Mucosa of descending colon (tissue), 3 donors: ENCODE data around the gene SPTLC2. TPM values are rescaled to one million over a fixed set of nuclear protein-coding genes. Genes with fewer than 3 reads are reported as not detected.

Experiments
- ATAC-seq: fragments of 200-7000 bp; cut with Tn5 transposase; one replicate; pipeline ENCODE4 v1.9.1; 2020; ENCODE audit warnings: mild to moderate bottlenecking, moderate library complexity
- DNase-seq, 3 donors: peaks; one replicate each; pipeline ENCODE4 v3.0.0-alpha.2; 2020
- H3K36me3 ChIP-seq: fragments of 200-600 bp; one replicate; pipeline ENCODE4 v1.8.0; 2021; ENCODE audit warnings: low read depth, mild to moderate bottlenecking
- H3K4me1 ChIP-seq: fragments of 200-600 bp; one replicate; pipeline ENCODE4 v1.8.0; 2021; ENCODE audit warnings: low read depth, mild to moderate bottlenecking
- H3K4me3 ChIP-seq: fragments of 200-600 bp; one replicate; pipeline ENCODE4 v1.8.0; 2021; ENCODE audit warnings: mild to moderate bottlenecking
- H3K9me3 ChIP-seq: fragments of 200-600 bp; one replicate; pipeline ENCODE4 v1.8.0; 2021; ENCODE audit warnings: mild to moderate bottlenecking
- intact Hi-C, 2 donors: fragments of 100-400 bp; cut with DNase I in 1 of 2; cut with micrococcal nuclease in 1 of 2; formaldehyde crosslinking; loops; one replicate each; pipeline versions ENCODE4 v1.11.0 to v1.11.1; 2022; cut with DNase I, micrococcal nuclease
- total RNA-seq, 3 donors: library from RNA; stranded (reverse); fragmentation: NEBNext Ultra II Directional in 2 of 3; extraction: Animal tissue kit (Norgen Biotek cat#: 25700) in 2 of 3; gene quantifications; one replicate each; pipeline versions ENCODE4 v1.2.1 to v1.2.4, GENCODE V29; 2021 to 2023
- TF ChIP-seq, protein P1 (sequence below): fragments of 200-600 bp; IDR thresholded peaks from one replicate; pipeline ENCODE4 v1.8.0; 2022; ENCODE audit warnings: antibody characterized with exemption, mild to moderate bottlenecking
- donor health status: DM: no; HTN: no; CAD: no; lungs with moderate emphysema.
- donor health status: DM: no; HTN: no; CAD: no.
- donor health status: DM: no; HTN: yes; CAD: no.

SPTLC2 gene
- total RNA-seq, 3 donors from 2014 or later = 43.2 to 67.1 (median 58.6) TPM

DNA sequence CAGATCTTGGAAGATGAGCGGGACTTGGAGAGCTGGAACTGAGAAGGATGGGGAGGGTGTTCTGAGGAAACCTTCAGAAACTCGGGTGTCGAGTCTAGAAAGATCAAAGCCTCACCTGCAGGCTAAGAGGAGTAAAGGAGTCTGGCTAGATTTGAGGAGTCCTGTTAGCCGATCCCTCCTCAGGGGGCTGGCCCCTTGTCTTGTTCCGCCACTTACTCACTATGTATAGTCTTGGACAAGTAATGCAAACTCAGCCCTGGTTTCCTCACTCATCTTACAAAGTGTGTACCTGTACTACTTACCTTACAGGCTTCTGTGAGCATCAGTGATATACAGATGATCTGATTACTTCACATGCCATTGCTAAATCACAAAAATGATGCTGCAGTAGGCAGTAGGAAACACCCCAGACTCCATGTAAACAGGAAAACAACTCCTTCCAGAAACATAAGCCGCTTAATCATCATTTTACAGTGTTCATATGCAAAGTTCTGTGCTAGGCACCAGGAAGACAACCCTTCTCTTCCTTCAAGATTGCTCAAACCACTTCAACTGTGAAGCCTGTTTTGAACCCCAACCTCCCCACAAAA is 2.0 kb upstream of the SPTLC2 start:
- DNase-seq = no peak
- Histone ChIP-seq H3K36me3 (peaks cover 5% of the 10 kb centered on the region), H3K4me1 (peaks cover 11% of the 10 kb centered on the region), H3K9me3 (no peaks in the 10 kb centered on the region), H3K4me3 (no peak overlapping the region)
- intact Hi-C loops = no loop called here
- no peak for ATAC-seq
- TF ChIP-seq, protein P1, sequence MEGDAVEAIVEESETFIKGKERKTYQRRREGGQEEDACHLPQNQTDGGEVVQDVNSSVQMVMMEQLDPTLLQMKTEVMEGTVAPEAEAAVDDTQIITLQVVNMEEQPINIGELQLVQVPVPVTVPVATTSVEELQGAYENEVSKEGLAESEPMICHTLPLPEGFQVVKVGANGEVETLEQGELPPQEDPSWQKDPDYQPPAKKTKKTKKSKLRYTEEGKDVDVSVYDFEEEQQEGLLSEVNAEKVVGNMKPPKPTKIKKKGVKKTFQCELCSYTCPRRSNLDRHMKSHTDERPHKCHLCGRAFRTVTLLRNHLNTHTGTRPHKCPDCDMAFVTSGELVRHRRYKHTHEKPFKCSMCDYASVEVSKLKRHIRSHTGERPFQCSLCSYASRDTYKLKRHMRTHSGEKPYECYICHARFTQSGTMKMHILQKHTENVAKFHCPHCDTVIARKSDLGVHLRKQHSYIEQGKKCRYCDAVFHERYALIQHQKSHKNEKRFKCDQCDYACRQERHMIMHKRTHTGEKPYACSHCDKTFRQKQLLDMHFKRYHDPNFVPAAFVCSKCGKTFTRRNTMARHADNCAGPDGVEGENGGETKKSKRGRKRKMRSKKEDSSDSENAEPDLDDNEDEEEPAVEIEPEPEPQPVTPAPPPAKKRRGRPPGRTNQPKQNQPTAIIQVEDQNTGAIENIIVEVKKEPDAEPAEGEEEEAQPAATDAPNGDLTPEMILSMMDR = no peak

DNA sequence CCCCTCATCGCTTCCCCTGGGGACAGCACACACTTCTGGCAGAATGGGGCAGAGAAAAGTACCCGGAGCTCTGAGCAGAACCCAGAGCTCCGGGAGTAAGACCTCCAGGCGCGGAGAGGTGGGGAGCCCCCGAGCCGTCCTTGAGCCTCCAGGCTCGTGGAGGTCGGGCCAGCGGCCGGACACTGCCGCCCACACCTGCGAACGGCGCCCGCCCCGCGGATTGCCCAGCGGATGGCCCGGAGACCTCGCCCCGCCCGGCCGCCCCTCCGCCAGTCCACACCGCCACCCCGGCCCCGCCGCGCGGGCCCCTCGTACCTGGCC is 344 bp downstream of the SPTLC2 start:
- no peak for DNase-seq

DNA sequence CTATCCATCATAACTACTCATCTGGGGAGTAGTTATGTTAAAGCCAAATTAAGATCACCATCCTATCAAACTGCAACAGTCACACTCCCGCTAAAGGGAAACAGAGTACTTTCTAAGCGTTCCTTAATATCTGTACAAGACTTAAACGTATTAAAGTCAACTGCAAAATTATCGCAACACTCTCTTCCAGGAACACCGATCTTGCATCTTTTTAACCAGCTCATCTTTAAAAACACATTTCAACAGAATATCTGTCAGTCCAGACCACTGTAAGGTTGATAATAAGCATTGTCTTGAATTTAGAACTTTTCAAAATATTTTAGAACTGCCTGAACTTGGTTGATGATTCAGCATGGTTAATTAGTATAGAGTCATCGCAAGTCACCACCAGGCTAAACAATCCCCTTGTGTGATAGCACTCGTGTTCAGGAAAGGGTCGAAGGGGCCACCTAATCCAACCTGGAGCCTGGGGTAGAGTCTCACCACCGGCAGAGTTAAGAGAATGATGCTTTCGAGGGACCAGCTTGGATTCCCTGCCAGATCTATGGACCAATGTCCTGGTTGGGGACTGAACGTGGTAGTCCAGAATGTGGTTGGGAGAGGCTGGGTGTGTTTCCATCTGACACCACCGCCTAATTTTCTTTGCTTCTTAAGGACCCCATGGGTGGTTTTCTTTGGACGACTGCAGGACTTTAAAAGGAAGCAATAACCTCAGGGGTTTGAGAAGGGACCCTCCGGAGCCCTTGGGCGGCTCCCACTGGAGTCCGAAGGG is 890 bp downstream of the SPTLC2 start:
- DNase-seq = peak in 1 of 3 donors; percentile 33
- intact Hi-C loops = no loop called here

More for the DNA sequence above, 344 bp downstream of the SPTLC2 start:
- TF ChIP-seq, protein P1 = no peak
- intact Hi-C loops = no loop called here
- H3K4me1 ChIP-seq = peaks cover 15% of the 10 kb centered on the region
- peaks cover 5% of the 10 kb centered on the region for H3K36me3 ChIP-seq
- ATAC-seq = peak; percentile 29
- H3K4me3 ChIP-seq = peak overlapping the region; percentile 91
- H3K9me3 ChIP-seq = no peaks in the 10 kb centered on the region

DNA sequence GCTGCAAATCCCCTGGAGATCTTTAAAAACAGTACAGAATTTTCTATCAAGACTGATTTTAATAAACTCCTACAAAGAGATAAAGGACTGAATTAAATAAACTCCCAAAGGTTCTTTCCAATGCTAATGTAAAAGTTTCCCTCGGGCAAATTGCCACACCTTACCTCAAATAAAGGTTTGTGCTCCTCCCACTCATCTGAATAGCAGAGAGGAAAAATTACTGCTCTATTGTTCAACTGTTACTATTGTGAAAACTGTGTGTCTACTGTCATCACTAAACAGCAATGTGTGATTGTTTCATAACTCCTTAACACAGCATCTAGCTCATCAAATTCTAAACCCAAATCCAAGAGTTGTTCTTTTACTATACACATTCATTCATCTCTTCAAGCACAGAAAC is 3.2 kb downstream of the SPTLC2 start:
- H3K9me3 ChIP-seq = no peaks in the 10 kb centered on the region
- H3K4me3 ChIP-seq = no peak overlapping the region
- intact Hi-C loops = no loop called here
- DNase-seq (peak in 1 of 3 donors; percentile 47), ATAC-seq (no peak)
- TF ChIP-seq, protein P1 = no peak
- H3K4me1 ChIP-seq = peaks cover 17% of the 10 kb centered on the region
- H3K36me3 ChIP-seq = peaks cover 5% of the 10 kb centered on the region

More for the DNA sequence above, 890 bp downstream of the SPTLC2 start:
- TF ChIP-seq, protein P1 = no peak
- Histone ChIP-seq H3K4me1 (peaks cover 15% of the 10 kb centered on the region), H3K4me3 (peak overlapping the region; percentile 91), H3K36me3 (peaks cover 5% of the 10 kb centered on the region), H3K9me3 (no peaks in the 10 kb centered on the region)
- ATAC-seq = no peak

DNA sequence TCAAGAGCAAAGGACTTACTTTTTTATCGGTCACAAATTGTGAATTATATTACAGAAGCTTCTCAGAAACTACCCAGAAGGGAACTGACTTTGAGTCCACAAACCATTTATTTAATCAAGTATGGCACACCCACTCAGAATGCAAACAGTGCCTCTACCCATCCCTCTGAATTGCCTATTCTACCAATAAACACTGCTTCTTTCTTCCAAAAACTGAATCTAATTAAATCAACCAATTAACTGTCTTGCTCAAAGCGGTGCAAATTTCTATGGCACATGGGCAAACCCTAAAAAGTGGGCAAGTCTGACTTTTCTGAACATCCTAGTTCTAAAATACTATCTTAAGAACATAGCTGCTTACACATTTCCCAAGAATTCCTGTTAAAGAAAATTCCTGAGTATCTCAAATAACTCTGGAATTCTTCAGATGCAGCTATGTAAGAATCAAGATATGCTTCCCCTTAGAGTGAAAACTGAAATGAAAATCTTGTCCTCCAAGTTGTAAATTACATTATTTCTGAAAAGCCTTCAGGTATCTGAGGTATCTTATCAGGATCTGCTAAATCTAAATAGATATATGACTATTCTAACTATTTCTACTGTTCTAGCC is 4.3 kb downstream of the SPTLC2 start:
- peaks cover 22% of the 10 kb centered on the region for H3K4me1 ChIP-seq

More for the DNA sequence above, 4.3 kb downstream of the SPTLC2 start:
- H3K9me3 ChIP-seq = no peaks in the 10 kb centered on the region
- H3K4me3 ChIP-seq = no peak overlapping the region
- TF ChIP-seq, protein P1 = no peak
- peaks cover 5% of the 10 kb centered on the region for H3K36me3 ChIP-seq
- DNase-seq (no peak), ATAC-seq (no peak)
- intact Hi-C loops = no loop called here
